Measurements from ENCODE around the gene SH2D3A. TPM values are rescaled to one million over a fixed set of nuclear protein-coding genes. Genes with fewer than 3 reads are reported as not detected.

SH2D3A gene
- total and polyA plus RNA-seq, 2 of the 4 experiments (the other 2 are of a cell fraction), result under 0.01 to 0.09 TPM

- H3K4me3 ChIP-seq (ENCODE audit: insufficient read depth, low read depth, low read length), result peak overlapping the region; percentile 93
- H4K20me1 ChIP-seq (ENCODE audit: insufficient read depth, low read length), result 0 out of 2 replicates have a peak, but pooled peaks cover 4% of the 10 kb centered on the region
- H3K56ac ChIP-seq (ENCODE audit: extremely low read depth, insufficient read depth, low read length), result peak overlapping the region; percentile 71; the same call in 1 of the 2 replicates
- no peaks in the 10 kb centered on the region for H3K9me3 ChIP-seq (ENCODE audit: control insufficient read depth, insufficient read depth, low read length)
- ChIA-PET CTCF (no interaction called here), POLR2A (ENCODE audit: unreplicated experiment) (no interaction called here)
- H3K79me1 ChIP-seq (ENCODE audit: low read depth in 1 of 2, low read length in 2 of 2), result peaks cover 3 to 61% of the 10 kb centered on the region in 2 experiments
- peak overlapping the region; percentile 87 for H3K27ac ChIP-seq (ENCODE audit: insufficient read depth, low read length)
- H2BK5ac ChIP-seq (ENCODE audit: low read depth, low read length, poor library complexity, severe bottlenecking), result peak overlapping the region; percentile 71
- peaks cover 13% of the 10 kb centered on the region for H3K36me3 ChIP-seq (ENCODE audit: control insufficient read depth, insufficient read depth, low read length)
- H4K8ac ChIP-seq (ENCODE audit: low read depth in 2 of 2, low read length in 2 of 2), result peak overlapping the region in 1 of 2 experiments; percentile 71; a peak in 2 of 4 replicates
- peak overlapping the region; percentile 89 for H3K4me2 ChIP-seq (ENCODE audit: low read depth, low read length)
- peak overlapping the region; percentile 66 for H3K4ac ChIP-seq (ENCODE audit: low read depth, low read length)
- WGBS, 2 experiments (ENCODE audit: extremely low coverage in 2 of 2, insufficient read length in 1 of 2), result no CpG with 5 or more reads among the region's 34 CpGs
- no TSS peak for BruUV-seq (replicated peaks)
- no peak overlapping the region for H2BK20ac ChIP-seq (ENCODE audit: low read depth, low read length)
- H2AFZ ChIP-seq (replicated peaks; ENCODE audit: low read length, poor library complexity), result peak overlapping the region; percentile 90
- TF ChIP-seq MXI1 (IDR thresholded peaks at IDR 0.05; ENCODE audit: borderline replicate concordance, low read depth, low read length) (peak; percentile 48; the same call in 1 of the 2 replicates), POLR2A (IDR thresholded peaks at IDR 0.05; ENCODE audit: low read depth, low read length) (no peak), ELK1 (IDR thresholded peaks at IDR 0.05; ENCODE audit: borderline replicate concordance, low read depth, low read length) (no peak), USF2 (IDR thresholded peaks at IDR 0.05; ENCODE audit: low read depth, low read length) (no peak)
- peak overlapping the region; percentile 99 for H2AK9ac ChIP-seq (replicated peaks; ENCODE audit: low read depth, low read length, poor library complexity)
- DNase-seq (no peak), ATAC-seq (ENCODE audit: low read depth) (no peak)
- H2BK15ac ChIP-seq (ENCODE audit: low read depth, low read length), result 0 out of 3 replicates have a peak overlapping the region, but pooled peaks have one; percentile 10
- H2BK120ac ChIP-seq (ENCODE audit: low read depth, low read length), result no peak overlapping the region
- H3K9ac ChIP-seq (ENCODE audit: low read depth, low read length), result peak overlapping the region; percentile 82
- H3K14ac ChIP-seq (replicated peaks; ENCODE audit: low read depth, low read length), result peak overlapping the region; percentile 43; the same call in 1 of the 2 replicates
- H3K9me1 ChIP-seq (ENCODE audit: insufficient read depth, low read length), result peaks cover 7% of the 10 kb centered on the region; the same call in 1 of the 2 replicates
- H3K27me3 ChIP-seq (ENCODE audit: control insufficient read depth, insufficient read depth, low read length), result no peaks in the 10 kb centered on the region
- peak overlapping the region; percentile 62 for H2AK5ac ChIP-seq (ENCODE audit: low read depth, low read length)
- H4K91ac ChIP-seq (ENCODE audit: insufficient read depth, low read depth, low read length), result peak overlapping the region; percentile 52
- peak overlapping the region; percentile 86; the same call in 1 of the 2 replicates for H3K23ac ChIP-seq (ENCODE audit: low read depth, low read length)
- peaks cover 34% of the 10 kb centered on the region for H3K4me1 ChIP-seq (ENCODE audit: control insufficient read depth, insufficient read depth, low read length)
- H4K5ac ChIP-seq (ENCODE audit: low read depth, low read length), result peak overlapping the region; percentile 13; the same call in 1 of the 2 replicates
- in situ Hi-C loops (cut with MboI; ENCODE audit: low sequenced_read_pairs) (loop anchor here (10.0 kb wide), 2 partner anchors 125 to 225 kb away; no protein-coding TSS in a partner anchor), dilution Hi-C loops (cut with HindIII; ENCODE audit: low sequenced_read_pairs, unreplicated experiment) (no loop called here), intact Hi-C loops (cut with micrococcal nuclease) (loop anchor here (5.0 to 10.0 kb wide), 3 partner anchors 208 to 613 kb away; partner anchors contain the start of genes TNFSF9 and ZNF557)
- peak overlapping the region; percentile 19; the same call in 1 of the 2 replicates for H3K18ac ChIP-seq (ENCODE audit: low read depth, low read length)
Observed at GRCh38 chr19:6739883-6740588, 27.2 kb downstream of the SH2D3A start.

Data from IMR-90 (cell line).